Fibroblast of villous mesenchyme (primary cell): ENCODE measurements around the gene LRCH1. TPM values are rescaled to one million over a fixed set of nuclear protein-coding genes. Genes with fewer than 3 reads are reported as not detected.
A peak's percentile ranks its signal among the peaks of the same experiment; 100 is the strongest.

Experiments
- DNase-seq: peaks from one replicate; pipeline ENCODE4 v3.0.0-alpha.2; 2010; ENCODE audit warnings: low read depth
- H3K4me3 ChIP-seq: 2 replicates; pipeline ENCODE4 v1.5.1; 2011; ENCODE audit warnings: low read depth, mild to moderate bottlenecking, low read length
- total RNA-seq: library from RNA; depleted of rRNA; stranded (reverse); fragments of >200 nt; gene quantifications from 2 replicates; pipeline ENCODE4 v1.2.3, GENCODE V29; 2012
- TF ChIP-seq, protein P1 (sequence below): IDR thresholded peaks from 2 replicates; pipeline ENCODE4 v1.5.1; 2012; ENCODE audit warnings: low read depth, mild to moderate bottlenecking, low read length; ENCODE audit not compliant: insufficient read depth

LRCH1 gene
- total RNA-seq, 1 donor: 9.1 TPM

DNA sequence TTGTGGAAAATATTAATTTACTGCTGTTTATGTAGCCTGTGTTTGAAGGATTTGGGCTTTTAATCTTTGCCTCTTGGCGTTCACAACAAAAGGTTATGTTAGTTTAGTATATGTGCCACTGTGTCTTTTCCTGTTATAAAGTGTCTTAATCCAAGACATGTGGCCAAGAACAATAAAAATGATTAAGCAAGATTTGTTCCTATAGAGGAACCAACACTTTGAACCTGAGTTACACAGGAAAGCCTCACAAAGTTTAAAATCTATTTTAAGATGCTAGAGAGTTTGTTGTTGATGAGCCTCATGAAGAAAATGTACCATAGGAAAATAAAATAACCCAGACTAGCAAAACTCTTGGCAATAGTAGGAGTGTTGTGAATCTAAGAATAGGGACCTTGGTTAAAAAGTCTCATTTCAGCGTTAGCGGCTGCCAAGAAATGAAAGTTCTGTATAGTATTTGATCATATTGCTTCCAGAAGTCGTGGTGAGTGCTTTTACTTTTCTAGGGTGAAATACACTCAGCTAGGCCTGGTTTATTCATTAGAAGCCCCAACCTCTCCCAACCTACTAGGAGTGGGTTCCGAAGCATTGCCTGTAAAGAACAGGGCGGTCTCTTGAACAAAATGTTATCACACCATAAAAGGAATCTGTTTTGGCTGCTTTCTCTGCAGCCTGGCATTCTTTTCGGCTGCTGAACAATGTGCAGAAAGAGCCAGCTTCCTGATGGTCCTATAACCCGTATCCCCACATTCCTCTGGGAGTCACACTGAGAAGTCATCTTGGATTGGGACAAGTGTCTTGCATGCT, 102.6 kb downstream of the LRCH1 start:
- DNase-seq: peak; percentile 81
- no peak overlapping the region for H3K4me3 ChIP-seq
- TF ChIP-seq, protein P1, sequence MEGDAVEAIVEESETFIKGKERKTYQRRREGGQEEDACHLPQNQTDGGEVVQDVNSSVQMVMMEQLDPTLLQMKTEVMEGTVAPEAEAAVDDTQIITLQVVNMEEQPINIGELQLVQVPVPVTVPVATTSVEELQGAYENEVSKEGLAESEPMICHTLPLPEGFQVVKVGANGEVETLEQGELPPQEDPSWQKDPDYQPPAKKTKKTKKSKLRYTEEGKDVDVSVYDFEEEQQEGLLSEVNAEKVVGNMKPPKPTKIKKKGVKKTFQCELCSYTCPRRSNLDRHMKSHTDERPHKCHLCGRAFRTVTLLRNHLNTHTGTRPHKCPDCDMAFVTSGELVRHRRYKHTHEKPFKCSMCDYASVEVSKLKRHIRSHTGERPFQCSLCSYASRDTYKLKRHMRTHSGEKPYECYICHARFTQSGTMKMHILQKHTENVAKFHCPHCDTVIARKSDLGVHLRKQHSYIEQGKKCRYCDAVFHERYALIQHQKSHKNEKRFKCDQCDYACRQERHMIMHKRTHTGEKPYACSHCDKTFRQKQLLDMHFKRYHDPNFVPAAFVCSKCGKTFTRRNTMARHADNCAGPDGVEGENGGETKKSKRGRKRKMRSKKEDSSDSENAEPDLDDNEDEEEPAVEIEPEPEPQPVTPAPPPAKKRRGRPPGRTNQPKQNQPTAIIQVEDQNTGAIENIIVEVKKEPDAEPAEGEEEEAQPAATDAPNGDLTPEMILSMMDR: no peak

DNA sequence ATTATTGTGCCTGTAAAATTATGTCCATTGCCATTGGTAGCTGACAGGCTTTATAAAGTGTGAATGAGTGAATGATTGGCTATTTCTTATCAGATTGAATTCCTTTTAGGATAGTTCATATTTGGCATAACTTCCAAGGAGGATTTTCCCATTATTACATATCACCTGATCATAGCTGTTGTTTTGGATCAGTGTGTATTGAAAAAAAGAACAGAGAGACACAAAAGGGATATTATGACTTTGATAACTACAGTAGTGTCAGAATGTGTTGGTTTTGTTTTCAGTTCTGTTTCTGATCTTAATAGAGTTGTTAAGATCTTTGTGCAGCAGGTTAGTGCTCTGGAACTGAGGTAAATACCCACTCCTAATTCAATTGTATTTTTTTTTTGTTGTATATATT, 103.8 kb downstream of the LRCH1 start:
- H3K4me3 ChIP-seq: no peak overlapping the region
- DNase-seq: no peak
- TF ChIP-seq, protein P1: no peak

DNA sequence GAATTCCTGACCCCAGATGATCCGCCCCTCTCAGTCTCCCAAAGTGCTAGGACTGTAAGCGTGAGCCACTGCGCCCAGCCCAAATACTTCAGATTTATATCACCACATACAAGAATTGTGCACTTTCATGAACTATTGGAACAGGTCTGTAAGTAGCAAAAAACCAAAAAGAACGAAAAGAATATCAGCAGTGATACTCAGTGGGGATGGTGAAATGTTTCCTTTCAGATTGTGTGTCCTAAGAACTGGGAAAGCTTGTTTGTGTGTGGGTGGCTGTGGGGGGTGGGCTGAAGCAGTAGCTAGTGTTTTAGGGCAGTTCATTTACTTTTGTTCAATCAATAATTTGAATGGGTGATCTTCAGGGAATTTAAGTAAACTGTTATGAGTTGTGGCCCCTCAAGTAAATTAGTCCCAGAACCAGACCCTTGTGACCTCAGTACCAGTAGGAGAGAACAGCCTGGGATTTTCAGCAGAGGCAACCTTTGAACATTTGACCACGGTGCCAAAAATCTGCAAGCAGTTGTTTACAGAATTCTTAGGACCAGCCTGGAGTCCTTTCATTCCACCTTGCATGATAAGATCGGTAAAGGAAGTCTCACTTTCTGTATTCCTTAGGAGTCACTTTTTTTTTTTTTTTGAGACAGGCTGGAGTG, 106.6 kb downstream of the LRCH1 start:
- H3K4me3 ChIP-seq: no peak overlapping the region
- DNase-seq: peak; percentile 28
- TF ChIP-seq, protein P1: no peak

DNA sequence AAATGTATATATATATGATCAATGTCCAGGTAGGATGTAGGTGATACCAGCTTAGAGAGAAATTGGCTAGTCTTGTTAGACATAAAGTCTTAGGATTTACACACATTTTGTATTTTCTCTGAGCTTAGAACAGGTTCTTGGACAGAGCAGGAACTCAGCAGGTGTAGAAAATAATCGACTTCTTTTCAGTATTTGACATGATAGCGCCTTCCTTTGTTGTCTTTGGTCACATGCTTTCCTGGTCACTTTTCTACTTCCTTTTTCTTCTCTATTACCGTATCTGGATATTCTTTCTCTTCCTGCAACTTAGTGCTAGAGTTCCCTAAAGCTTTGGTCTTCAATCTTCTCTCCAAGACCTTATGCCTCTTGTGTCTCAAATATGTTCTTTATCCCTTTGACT, 107.4 kb downstream of the LRCH1 start:
- no peak for DNase-seq
- TF ChIP-seq, protein P1: no peak
- H3K4me3 ChIP-seq: no peak overlapping the region

DNA sequence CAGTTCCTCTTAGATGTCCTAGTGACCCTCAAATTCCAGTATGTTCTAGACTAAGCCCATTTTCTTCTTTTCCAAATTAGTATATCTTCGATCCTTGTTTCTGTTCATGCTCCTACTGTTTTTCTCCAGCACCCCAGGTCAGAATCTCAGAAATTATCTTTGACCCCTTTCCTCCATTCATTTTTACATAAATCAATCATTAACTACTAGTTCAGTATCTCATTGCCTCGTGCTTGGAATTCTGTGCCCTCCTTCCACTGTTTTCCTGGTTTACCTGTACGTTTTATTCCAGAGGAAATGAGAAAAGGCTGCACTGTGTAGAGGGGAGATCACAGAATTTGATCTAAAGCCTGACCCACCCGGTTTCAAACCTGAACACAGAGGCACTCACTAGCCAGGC, 107.9 kb downstream of the LRCH1 start:
- no peak overlapping the region for H3K4me3 ChIP-seq
- DNase-seq: no peak
- TF ChIP-seq, protein P1: no peak

DNA sequence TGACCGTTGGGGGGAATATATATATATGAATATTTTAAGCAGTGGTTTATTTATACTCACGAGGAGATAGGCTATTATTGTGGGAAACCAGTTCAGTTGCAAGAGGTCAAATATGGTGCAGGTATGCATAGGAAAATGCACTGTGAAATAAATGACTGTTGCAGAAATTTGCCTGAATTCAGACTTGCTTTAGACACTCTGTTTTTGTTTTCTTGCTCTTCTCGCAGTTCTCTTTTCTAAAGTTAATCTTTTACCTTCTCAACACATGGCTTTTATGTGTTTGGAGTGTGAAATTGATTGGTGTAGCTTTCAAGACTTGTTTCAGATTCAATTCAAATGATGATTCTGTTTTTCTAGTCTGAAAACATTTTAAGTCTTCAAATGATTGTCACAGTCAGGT, 109.7 kb downstream of the LRCH1 start:
- TF ChIP-seq, protein P1: no peak
- H3K4me3 ChIP-seq: no peak overlapping the region
- no peak for DNase-seq
